Endothelial cell of umbilical vein (primary cell): ENCODE measurements around the gene CHL1. TPM values are rescaled to one million over a fixed set of nuclear protein-coding genes. Genes with fewer than 3 reads are reported as not detected.

Experiments
- BruUV-seq: library from RNA; stranded (reverse); fragments of 400-500 nt; replicated peaks from 2 replicates; lab custom pipeline; 2021; lab: Mats Ljungman, UMichigan
- CTCF ChIA-PET: fragments of 300-600, 350-600 bp; sonication (Branson Sonifier 250); formaldehyde crosslinking; loops from one replicate; lab custom pipeline; 2021; ENCODE audit warnings: antibody characterized with exemption, inconsistent platforms; lab: Charles Lee
- POLR2A ChIA-PET: fragments of 300-600, 350-600 bp; sonication (Branson Sonifier 250); formaldehyde crosslinking; loops from one replicate; lab custom pipeline; 2021; ENCODE audit warnings: antibody characterized with exemption, inconsistent platforms; lab: Charles Lee
- DNase-seq: peaks from one replicate; pipeline ENCODE4 v3.0.0-alpha.2; 2011; ENCODE audit warnings: low read depth, low spot score
- FAIRE-seq: peaks from 2 replicates; lab custom pipeline; 2011; peaks lifted over from hg19 to GRCh38; lab: Jason Lieb, UNC
- H2AFZ ChIP-seq: 2 replicates; pipeline ENCODE4 v1.6.0; 2012; ENCODE audit warnings: low read depth, low read length, control low read depth, inconsistent platforms
- H3K27ac ChIP-seq: 2 replicates; pipeline ENCODE4 v1.5.1; 2011; ENCODE audit warnings: low read depth, mild to moderate bottlenecking, control low read depth, low read length, moderate library complexity; ENCODE audit not compliant: insufficient read depth
- H3K27me3 ChIP-seq, 2 experiments: 2 replicates each; pipeline versions ENCODE4 v1.6.0 to v1.6.1; 2011; ENCODE audit warnings: low read length in 2 of 2, mixed read lengths in 1 of 2; ENCODE audit not compliant: control insufficient read depth in 2 of 2, insufficient read depth in 2 of 2
- H3K36me3 ChIP-seq, 2 experiments: 2 replicates in 1 of 2; 3 replicates in 1 of 2; pipeline ENCODE4 v1.5.1; 2011; ENCODE audit warnings: low read length in 2 of 2, mild to moderate bottlenecking in 1 of 2, moderate library complexity in 1 of 2; ENCODE audit not compliant: control insufficient read depth in 2 of 2, insufficient read depth in 2 of 2; ENCODE audit errors: extremely low read depth in 1 of 2
- H3K4me1 ChIP-seq: 3 replicates; pipeline ENCODE4 v1.5.1; 2011; ENCODE audit warnings: mild to moderate bottlenecking, low read length; ENCODE audit not compliant: control insufficient read depth, insufficient read depth; ENCODE audit errors: extremely low read depth
- H3K4me2 ChIP-seq: 2 replicates; pipeline ENCODE4 v1.6.1; 2011; ENCODE audit warnings: low read length, control low read depth, mixed read lengths; ENCODE audit not compliant: insufficient read depth
- H3K4me3 ChIP-seq, 3 experiments: fragments of 200-600 bp in 1 of 3; sonication (generic), shearing (Covaris generic) in 1 of 3; replicated peaks in 1 of 3; 2 replicates each; pipeline ENCODE4 v1.5.1; 2011 to 2016; ENCODE audit warnings: control low read depth in 3 of 3, low read length in 3 of 3, mild to moderate bottlenecking in 2 of 3, inconsistent platforms in 1 of 3, low read depth in 1 of 3, moderate library complexity in 1 of 3; ENCODE audit not compliant: insufficient read depth in 1 of 3
- H3K79me2 ChIP-seq: 2 replicates; pipeline ENCODE4 v1.6.0; 2012; ENCODE audit warnings: low read length, inconsistent platforms; ENCODE audit not compliant: control insufficient read depth, insufficient read depth
- H3K9ac ChIP-seq: replicated peaks from 2 replicates; pipeline ENCODE3; 2011; ENCODE audit warnings: low read length, control low read depth; ENCODE audit not compliant: insufficient read depth; ENCODE audit errors: extremely low read depth
- H3K9me1 ChIP-seq: replicated peaks from 3 replicates; pipeline ENCODE4 v1.6.0; 2011; ENCODE audit warnings: mild to moderate bottlenecking, low read length; ENCODE audit not compliant: control insufficient read depth, insufficient read depth; ENCODE audit errors: extremely low read depth
- H3K9me3 ChIP-seq: replicated peaks from 2 replicates; pipeline ENCODE4 v1.5.1; 2012; ENCODE audit warnings: low read length, inconsistent platforms; ENCODE audit not compliant: control insufficient read depth, insufficient read depth
- H4K20me1 ChIP-seq: replicated peaks from 2 replicates; pipeline ENCODE3; 2011; ENCODE audit warnings: mild to moderate bottlenecking, low read length; ENCODE audit not compliant: control insufficient read depth, insufficient read depth; ENCODE audit errors: extremely low read depth
- EZH2 ChIP-seq: IDR thresholded peaks from 2 replicates; pipeline ENCODE4 v1.6.1; 2012; ENCODE audit warnings: borderline replicate concordance, low read depth, mild to moderate bottlenecking, moderate library complexity, low read length, inconsistent platforms; ENCODE audit not compliant: severe bottlenecking
- FOS ChIP-seq: IDR thresholded peaks from 2 replicates; pipeline ENCODE4 v1.6.1; 2011; ENCODE audit warnings: mild to moderate bottlenecking, low read length, moderate library complexity, borderline replicate concordance; ENCODE audit not compliant: insufficient read depth
- GATA2 ChIP-seq: IDR thresholded peaks from 2 replicates; pipeline ENCODE4 v1.7.0; 2011; ENCODE audit warnings: low read depth, mild to moderate bottlenecking, moderate library complexity, mixed read lengths, low read length; ENCODE audit not compliant: insufficient read length, insufficient read depth
- JUN ChIP-seq: IDR thresholded peaks from 2 replicates; pipeline ENCODE4 v1.6.1; 2011; ENCODE audit warnings: borderline replicate concordance, low read depth; ENCODE audit not compliant: insufficient read length, insufficient read depth
- MYC ChIP-seq: IDR thresholded peaks from one replicate; pipeline ENCODE4 v1.6.1; 2011; ENCODE audit warnings: mild to moderate bottlenecking, low read depth, low read length
- POLR2A ChIP-seq: IDR thresholded peaks from 2 replicates; pipeline ENCODE4 v1.6.1; 2012; ENCODE audit warnings: low read depth, mild to moderate bottlenecking, control low read depth, low read length
- POLR2AphosphoS5 ChIP-seq: IDR thresholded peaks from 2 replicates; pipeline ENCODE4 v1.6.1; 2012; ENCODE audit warnings: low read depth, mild to moderate bottlenecking, control low read depth, low read length, moderate library complexity; ENCODE audit not compliant: insufficient read depth
- dilution Hi-C: fragments of 300-500 bp; cut with MboI; formaldehyde crosslinking; loops from one replicate; pipeline ENCODE4 v1.15.0; 2019; ENCODE audit warnings: low sequenced_read_pairs; ENCODE audit not compliant: extremely low pct_ligation_motif_present
- intact Hi-C: fragments of 100-400 bp; cut with micrococcal nuclease; formaldehyde crosslinking; loops from one replicate; pipeline ENCODE4 v1.10.0; 2022
- polyA plus RNA-seq, 4 experiments: library from polyadenylated mRNA; depleted of rRNA in 3 of 4; stranded (reverse) in 3 of 4; unstranded in 1 of 4; fragments of >200 nt; gene quantifications; 2 replicates each; pipeline versions ENCODE4 v1.2.1 to v1.2.3, GENCODE V29; 2011 to 2012; ENCODE audit warnings: missing spikeins in 1 of 4
- total RNA-seq: library from RNA; stranded (reverse); gene quantifications from 2 replicates; pipeline ENCODE4 v1.2.3, GENCODE V29; 2021
- TF ChIP-seq, protein P1 (sequence below), 2 donors: IDR thresholded peaks; 1 replicate in 1 of 2; 2 replicates in 1 of 2; pipeline ENCODE4 v1.5.1; 2011; ENCODE audit warnings: low read length in 2 of 2, mild to moderate bottlenecking in 2 of 2, moderate library complexity in 2 of 2, control low read depth in 1 of 2, inconsistent platforms in 1 of 2, low read depth in 1 of 2; ENCODE audit not compliant: insufficient read depth in 1 of 2; ENCODE audit errors: extremely low read depth in 1 of 2
- TF ChIP-seq, protein P2 (sequence below): IDR thresholded peaks from 2 replicates; pipeline ENCODE4 v1.6.1; 2011; ENCODE audit not compliant: insufficient read depth, insufficient read length

CHL1 gene
- total and polyA plus RNA-seq, 2 donors (not counting 3 experiments of a cell fraction or from before 2014, with no cell fraction given) = not detected

- ChIA-PET POLR2A (no interaction called here), CTCF (no interaction called here)
- H3K4me2 ChIP-seq = no peak overlapping the region
- H4K20me1 ChIP-seq = peaks cover 2% of the 10 kb centered on the region
- no peak overlapping the region for H3K9ac ChIP-seq
- dilution Hi-C loops (no loop called here), intact Hi-C loops (no loop called here)
- no TSS peak for BruUV-seq
- no peaks in the 10 kb centered on the region for H3K4me1 ChIP-seq
- no peak overlapping the region for H3K27ac ChIP-seq
- no peaks in the 10 kb centered on the region for H3K27me3 ChIP-seq
- DNase-seq = no peak
- H3K36me3 ChIP-seq = no peaks in the 10 kb centered on the region
- no peaks in the 10 kb centered on the region for H3K9me1 ChIP-seq
- no peaks in the 10 kb centered on the region for H3K79me2 ChIP-seq
- no peak overlapping the region for H2AFZ ChIP-seq
- no peaks in the 10 kb centered on the region for H3K9me3 ChIP-seq
- FAIRE-seq = no peak
- no peak overlapping the region for H3K4me3 ChIP-seq
- TF ChIP-seq, protein P1, sequence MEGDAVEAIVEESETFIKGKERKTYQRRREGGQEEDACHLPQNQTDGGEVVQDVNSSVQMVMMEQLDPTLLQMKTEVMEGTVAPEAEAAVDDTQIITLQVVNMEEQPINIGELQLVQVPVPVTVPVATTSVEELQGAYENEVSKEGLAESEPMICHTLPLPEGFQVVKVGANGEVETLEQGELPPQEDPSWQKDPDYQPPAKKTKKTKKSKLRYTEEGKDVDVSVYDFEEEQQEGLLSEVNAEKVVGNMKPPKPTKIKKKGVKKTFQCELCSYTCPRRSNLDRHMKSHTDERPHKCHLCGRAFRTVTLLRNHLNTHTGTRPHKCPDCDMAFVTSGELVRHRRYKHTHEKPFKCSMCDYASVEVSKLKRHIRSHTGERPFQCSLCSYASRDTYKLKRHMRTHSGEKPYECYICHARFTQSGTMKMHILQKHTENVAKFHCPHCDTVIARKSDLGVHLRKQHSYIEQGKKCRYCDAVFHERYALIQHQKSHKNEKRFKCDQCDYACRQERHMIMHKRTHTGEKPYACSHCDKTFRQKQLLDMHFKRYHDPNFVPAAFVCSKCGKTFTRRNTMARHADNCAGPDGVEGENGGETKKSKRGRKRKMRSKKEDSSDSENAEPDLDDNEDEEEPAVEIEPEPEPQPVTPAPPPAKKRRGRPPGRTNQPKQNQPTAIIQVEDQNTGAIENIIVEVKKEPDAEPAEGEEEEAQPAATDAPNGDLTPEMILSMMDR (IDR thresholded peaks at IDR 0.05; ENCODE audit: extremely low read depth in 1 of 2, insufficient read depth in 1 of 2, low read depth in 1 of 2, low read length in 2 of 2) = no peak
- TF ChIP-seq MYC = no peak
- TF ChIP-seq EZH2 = no peak
- no peak for TF ChIP-seq POLR2A
- no peak for TF ChIP-seq FOS
- TF ChIP-seq GATA2 = no peak
- TF ChIP-seq, protein P2, sequence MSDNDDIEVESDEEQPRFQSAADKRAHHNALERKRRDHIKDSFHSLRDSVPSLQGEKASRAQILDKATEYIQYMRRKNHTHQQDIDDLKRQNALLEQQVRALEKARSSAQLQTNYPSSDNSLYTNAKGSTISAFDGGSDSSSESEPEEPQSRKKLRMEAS = no peak
- TF ChIP-seq JUN = no peak
- TF ChIP-seq POLR2AphosphoS5 = no peak
Observed at GRCh38 chr3:278300-279064, 81.9 kb downstream of the CHL1 start.
